ENCODE data around the gene LRRC75B. TPM values are rescaled to one million over a fixed set of nuclear protein-coding genes. Genes with fewer than 3 reads are reported as not detected.
"Not testable (repeated sequence)": the region's sequence is repeated elsewhere in the genome, so short reads cannot be mapped to it uniquely, and the experiment has no call there.

Gene LRRC75B
- total RNA-seq, 1 donor from 2014 or later, result 6.2 TPM

DNA sequence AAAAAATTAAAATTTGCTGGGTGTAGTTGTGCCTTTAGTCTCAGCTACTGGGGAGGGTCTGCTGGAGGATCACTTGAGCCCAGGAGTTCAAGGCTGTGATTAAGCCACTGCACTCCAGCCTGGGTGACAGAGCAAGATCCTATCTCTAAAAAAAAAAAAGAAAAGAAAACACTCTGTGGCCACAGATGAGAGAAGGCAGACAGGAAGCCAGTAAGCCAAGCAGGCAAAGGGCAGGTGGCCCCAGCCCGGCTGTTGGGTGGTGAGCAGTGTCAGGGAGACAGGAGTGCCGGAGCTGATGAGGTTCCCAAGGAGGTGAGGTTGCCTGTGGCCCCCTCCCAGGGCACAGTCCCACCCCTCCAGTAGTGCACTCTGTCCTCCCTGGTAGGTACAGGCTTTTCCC, 29.7 kb upstream of the LRRC75B start:
- not testable (repeated sequence) for H3K4me2 ChIP-seq (ENCODE audit: low read length); DNase-seq (ENCODE audit: low read depth); H3K9me3 Mint-ChIP-seq (ENCODE audit: unreplicated experiment); H3K36me3 ChIP-seq (ENCODE audit: insufficient read depth, low read length); H3K4me1 Mint-ChIP-seq (ENCODE audit: low read depth, unreplicated experiment); H3K9ac ChIP-seq (ENCODE audit: low read length); H3K9me3 ChIP-seq (ENCODE audit: insufficient read depth, low read depth, low read length); H3K4me1 ChIP-seq (ENCODE audit: insufficient read depth, low read length); H2AFZ ChIP-seq (ENCODE audit: low read depth, low read length); H3K27ac ChIP-seq (ENCODE audit: low read depth, low read length); H4K20me1 ChIP-seq (ENCODE audit: insufficient read depth, low read length); H3K27me3 Mint-ChIP-seq (ENCODE audit: low read depth, unreplicated experiment); H3K4me3 Mint-ChIP-seq (ENCODE audit: unreplicated experiment); H3K4me3 ChIP-seq (ENCODE audit: insufficient read depth, low read depth, low read length); H3K79me2 ChIP-seq (ENCODE audit: insufficient read depth, low read length); H3K27me3 ChIP-seq (ENCODE audit: insufficient read depth, low read length); FAIRE-seq; H3K36me3 Mint-ChIP-seq (ENCODE audit: low read depth, unreplicated experiment); H3K27ac Mint-ChIP-seq (ENCODE audit: unreplicated experiment)

DNA sequence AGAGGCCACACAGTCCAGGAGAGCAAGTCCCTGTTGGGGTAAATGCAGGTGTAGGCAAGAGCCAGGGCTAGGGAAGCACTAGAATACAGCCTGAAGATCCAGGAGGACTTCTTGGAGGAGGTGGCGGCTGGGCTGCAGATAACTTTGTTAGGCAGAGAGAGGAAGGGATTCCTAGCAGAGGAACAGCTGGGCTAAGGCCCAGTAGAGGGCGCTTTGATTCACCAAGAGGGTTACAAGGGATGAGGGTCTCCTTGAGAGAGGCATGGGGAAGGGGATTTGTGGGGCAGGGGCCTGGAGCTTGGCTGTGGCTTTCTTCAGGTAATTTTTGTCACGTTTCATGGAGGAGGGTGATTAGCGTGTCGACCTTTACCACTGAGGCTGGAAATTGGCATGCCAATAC, 28.4 kb upstream of the LRRC75B start:
- H3K27me3 ChIP-seq (ENCODE audit: insufficient read depth, low read length); H3K4me1 Mint-ChIP-seq (ENCODE audit: low read depth, unreplicated experiment); H3K4me2 ChIP-seq (ENCODE audit: low read length); H3K4me1 ChIP-seq (ENCODE audit: insufficient read depth, low read length); H3K27ac ChIP-seq (ENCODE audit: low read depth, low read length); H3K27ac Mint-ChIP-seq (ENCODE audit: unreplicated experiment); DNase-seq (ENCODE audit: low read depth); H2AFZ ChIP-seq (ENCODE audit: low read depth, low read length); H4K20me1 ChIP-seq (ENCODE audit: insufficient read depth, low read length); H3K36me3 ChIP-seq (ENCODE audit: insufficient read depth, low read length); H3K9ac ChIP-seq (ENCODE audit: low read length); H3K9me3 Mint-ChIP-seq (ENCODE audit: unreplicated experiment); H3K36me3 Mint-ChIP-seq (ENCODE audit: low read depth, unreplicated experiment); H3K79me2 ChIP-seq (ENCODE audit: insufficient read depth, low read length); H3K9me3 ChIP-seq (ENCODE audit: insufficient read depth, low read depth, low read length); H3K4me3 ChIP-seq (ENCODE audit: insufficient read depth, low read depth, low read length); FAIRE-seq; H3K4me3 Mint-ChIP-seq (ENCODE audit: unreplicated experiment): not testable (repeated sequence)
- H3K27me3 Mint-ChIP-seq (ENCODE audit: low read depth, unreplicated experiment), result peaks cover 13% of the 10 kb centered on the region

DNA sequence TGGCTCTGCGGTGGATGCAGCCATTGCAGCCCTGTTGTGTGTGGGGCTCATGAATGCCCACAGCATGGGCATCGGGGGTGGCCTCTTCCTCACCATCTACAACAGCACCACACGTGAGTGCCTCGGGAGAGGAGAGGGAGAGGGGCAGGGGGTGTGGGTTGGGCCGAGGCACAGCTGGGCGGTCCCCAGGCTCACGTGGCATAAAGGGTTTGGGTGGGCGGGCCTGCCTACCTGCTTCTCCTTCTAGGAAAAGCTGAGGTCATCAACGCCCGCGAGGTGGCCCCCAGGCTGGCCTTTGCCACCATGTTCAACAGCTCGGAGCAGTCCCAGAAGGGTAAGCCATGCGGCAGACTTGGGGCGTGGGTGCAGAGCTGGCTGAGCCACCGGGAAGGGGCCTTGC, 21.9 kb upstream of the LRRC75B start:
- not testable (repeated sequence) for H3K36me3 Mint-ChIP-seq (ENCODE audit: low read depth, unreplicated experiment); FAIRE-seq; H3K4me3 Mint-ChIP-seq (ENCODE audit: unreplicated experiment); H3K4me1 Mint-ChIP-seq (ENCODE audit: low read depth, unreplicated experiment); H3K36me3 ChIP-seq (ENCODE audit: insufficient read depth, low read length); H2AFZ ChIP-seq (ENCODE audit: low read depth, low read length); H3K4me2 ChIP-seq (ENCODE audit: low read length); H3K27ac Mint-ChIP-seq (ENCODE audit: unreplicated experiment); H3K9me3 ChIP-seq (ENCODE audit: insufficient read depth, low read depth, low read length); H3K27ac ChIP-seq (ENCODE audit: low read depth, low read length); H3K27me3 ChIP-seq (ENCODE audit: insufficient read depth, low read length); H3K79me2 ChIP-seq (ENCODE audit: insufficient read depth, low read length); H3K4me3 ChIP-seq (ENCODE audit: insufficient read depth, low read depth, low read length); H4K20me1 ChIP-seq (ENCODE audit: insufficient read depth, low read length); H3K9ac ChIP-seq (ENCODE audit: low read length); DNase-seq (ENCODE audit: low read depth); H3K4me1 ChIP-seq (ENCODE audit: insufficient read depth, low read length); H3K9me3 Mint-ChIP-seq (ENCODE audit: unreplicated experiment)
- peaks cover 10% of the 10 kb centered on the region for H3K27me3 Mint-ChIP-seq (ENCODE audit: low read depth, unreplicated experiment)

DNA sequence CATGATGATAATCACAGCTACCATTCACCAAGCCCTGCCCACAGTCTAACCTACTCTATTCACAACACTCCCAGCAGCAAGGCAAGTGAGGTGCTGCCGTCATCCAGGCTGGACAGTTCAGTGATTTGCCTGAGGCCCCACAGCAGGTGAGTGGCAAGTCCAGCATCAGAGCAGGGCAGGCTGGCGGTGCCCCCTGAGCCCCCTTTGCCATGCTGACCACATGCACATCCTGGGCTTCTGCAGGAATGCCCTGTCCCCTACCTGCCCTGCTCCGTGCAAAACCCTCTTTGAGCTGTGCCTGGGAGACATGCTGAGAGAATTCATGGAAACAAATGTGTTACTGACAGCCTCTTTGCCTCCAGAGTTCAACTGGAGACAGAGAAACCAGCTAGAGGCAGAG, 17.0 kb upstream of the LRRC75B start:
- DNase-seq (ENCODE audit: low read depth); H3K4me1 Mint-ChIP-seq (ENCODE audit: low read depth, unreplicated experiment); H3K4me3 ChIP-seq (ENCODE audit: insufficient read depth, low read depth, low read length); H3K36me3 Mint-ChIP-seq (ENCODE audit: low read depth, unreplicated experiment); H3K4me3 Mint-ChIP-seq (ENCODE audit: unreplicated experiment); H3K9ac ChIP-seq (ENCODE audit: low read length); H3K9me3 ChIP-seq (ENCODE audit: insufficient read depth, low read depth, low read length); H3K27ac ChIP-seq (ENCODE audit: low read depth, low read length); H3K79me2 ChIP-seq (ENCODE audit: insufficient read depth, low read length); H3K27me3 Mint-ChIP-seq (ENCODE audit: low read depth, unreplicated experiment); H3K27me3 ChIP-seq (ENCODE audit: insufficient read depth, low read length); H4K20me1 ChIP-seq (ENCODE audit: insufficient read depth, low read length); FAIRE-seq; H3K4me2 ChIP-seq (ENCODE audit: low read length); H3K4me1 ChIP-seq (ENCODE audit: insufficient read depth, low read length); H2AFZ ChIP-seq (ENCODE audit: low read depth, low read length); H3K27ac Mint-ChIP-seq (ENCODE audit: unreplicated experiment); H3K9me3 Mint-ChIP-seq (ENCODE audit: unreplicated experiment); H3K36me3 ChIP-seq (ENCODE audit: insufficient read depth, low read length): not testable (repeated sequence)

DNA sequence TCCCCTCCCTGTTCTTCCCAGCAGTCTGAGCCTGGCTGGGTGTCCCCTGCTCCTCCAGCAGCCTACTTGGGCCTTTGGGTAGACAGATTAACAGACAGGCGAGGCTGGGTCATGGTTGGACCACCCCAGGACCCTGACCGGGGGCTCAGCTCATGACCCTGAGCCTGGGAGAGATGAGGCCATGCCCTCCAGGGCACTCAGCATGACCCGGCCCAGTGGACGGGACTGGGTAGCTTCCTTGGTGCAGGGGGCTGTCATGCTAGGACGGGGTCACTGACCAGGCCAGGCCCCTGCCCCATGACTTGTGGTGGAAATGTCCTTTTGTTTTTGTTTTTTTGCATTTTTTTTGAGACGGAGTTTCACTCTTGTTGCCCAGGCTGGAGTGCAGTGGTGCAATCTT, 15.5 kb upstream of the LRRC75B start:
- H3K9me3 Mint-ChIP-seq (ENCODE audit: unreplicated experiment); H3K4me1 ChIP-seq (ENCODE audit: insufficient read depth, low read length); H4K20me1 ChIP-seq (ENCODE audit: insufficient read depth, low read length); H3K27ac Mint-ChIP-seq (ENCODE audit: unreplicated experiment); H3K27me3 Mint-ChIP-seq (ENCODE audit: low read depth, unreplicated experiment); H3K36me3 ChIP-seq (ENCODE audit: insufficient read depth, low read length); H3K4me1 Mint-ChIP-seq (ENCODE audit: low read depth, unreplicated experiment); H3K4me2 ChIP-seq (ENCODE audit: low read length); H3K27me3 ChIP-seq (ENCODE audit: insufficient read depth, low read length); FAIRE-seq; H3K79me2 ChIP-seq (ENCODE audit: insufficient read depth, low read length); H3K4me3 ChIP-seq (ENCODE audit: insufficient read depth, low read depth, low read length); H2AFZ ChIP-seq (ENCODE audit: low read depth, low read length); H3K4me3 Mint-ChIP-seq (ENCODE audit: unreplicated experiment); H3K9me3 ChIP-seq (ENCODE audit: insufficient read depth, low read depth, low read length); H3K27ac ChIP-seq (ENCODE audit: low read depth, low read length); H3K9ac ChIP-seq (ENCODE audit: low read length); DNase-seq (ENCODE audit: low read depth); H3K36me3 Mint-ChIP-seq (ENCODE audit: low read depth, unreplicated experiment): not testable (repeated sequence)

DNA sequence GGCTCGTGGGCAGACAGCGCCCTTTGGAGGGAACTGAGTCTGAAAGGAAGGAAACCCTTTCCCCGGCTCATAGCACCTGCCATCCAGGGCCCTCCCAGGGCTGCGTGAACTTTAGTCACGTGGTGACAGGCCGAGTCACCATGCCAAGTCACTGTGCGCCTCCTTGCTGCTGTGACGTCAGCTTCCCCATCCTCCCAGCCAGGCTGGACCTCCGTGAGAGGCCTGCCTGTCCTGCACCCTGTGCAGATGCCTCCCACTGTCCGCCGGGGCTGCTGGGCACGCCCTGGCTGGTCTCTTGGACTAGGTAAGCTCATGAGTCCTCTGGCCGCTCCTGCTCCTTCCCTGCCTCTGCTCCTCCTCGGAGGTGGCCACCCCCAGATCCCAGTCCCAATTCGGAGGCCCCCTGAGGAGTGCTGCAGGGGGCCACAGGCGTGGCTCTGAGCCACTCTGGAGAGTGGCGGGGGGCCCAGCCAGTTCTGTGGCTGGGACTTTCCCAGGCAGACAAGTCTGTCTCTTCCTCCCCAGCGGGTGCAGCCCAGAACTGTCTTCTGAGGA, 14.6 kb upstream of the LRRC75B start:
- H2AFZ ChIP-seq (ENCODE audit: low read depth, low read length); H3K4me1 Mint-ChIP-seq (ENCODE audit: low read depth, unreplicated experiment); H3K36me3 Mint-ChIP-seq (ENCODE audit: low read depth, unreplicated experiment); DNase-seq (ENCODE audit: low read depth); H3K36me3 ChIP-seq (ENCODE audit: insufficient read depth, low read length); H3K4me3 Mint-ChIP-seq (ENCODE audit: unreplicated experiment); H3K4me1 ChIP-seq (ENCODE audit: insufficient read depth, low read length); H3K27me3 Mint-ChIP-seq (ENCODE audit: low read depth, unreplicated experiment); H3K9me3 ChIP-seq (ENCODE audit: insufficient read depth, low read depth, low read length); H3K9ac ChIP-seq (ENCODE audit: low read length); H3K27me3 ChIP-seq (ENCODE audit: insufficient read depth, low read length); FAIRE-seq; H4K20me1 ChIP-seq (ENCODE audit: insufficient read depth, low read length); H3K27ac ChIP-seq (ENCODE audit: low read depth, low read length); H3K79me2 ChIP-seq (ENCODE audit: insufficient read depth, low read length); H3K27ac Mint-ChIP-seq (ENCODE audit: unreplicated experiment); H3K4me3 ChIP-seq (ENCODE audit: insufficient read depth, low read depth, low read length); H3K9me3 Mint-ChIP-seq (ENCODE audit: unreplicated experiment): not testable (repeated sequence)
- H3K4me2 ChIP-seq (ENCODE audit: low read length), result peak overlapping the region; percentile 30

Measured in astrocyte (in vitro differentiated cells and primary cell).